NCI-H524 (cell line): Measurements from ENCODE around the gene NHLRC1.

ENCODE experiments used
- DNase-seq, 2 experiments: peaks; one replicate each; lab custom pipeline; 2025; lab: John Stamatoyannopoulos, UW

NHLRC1 gene

DNA sequence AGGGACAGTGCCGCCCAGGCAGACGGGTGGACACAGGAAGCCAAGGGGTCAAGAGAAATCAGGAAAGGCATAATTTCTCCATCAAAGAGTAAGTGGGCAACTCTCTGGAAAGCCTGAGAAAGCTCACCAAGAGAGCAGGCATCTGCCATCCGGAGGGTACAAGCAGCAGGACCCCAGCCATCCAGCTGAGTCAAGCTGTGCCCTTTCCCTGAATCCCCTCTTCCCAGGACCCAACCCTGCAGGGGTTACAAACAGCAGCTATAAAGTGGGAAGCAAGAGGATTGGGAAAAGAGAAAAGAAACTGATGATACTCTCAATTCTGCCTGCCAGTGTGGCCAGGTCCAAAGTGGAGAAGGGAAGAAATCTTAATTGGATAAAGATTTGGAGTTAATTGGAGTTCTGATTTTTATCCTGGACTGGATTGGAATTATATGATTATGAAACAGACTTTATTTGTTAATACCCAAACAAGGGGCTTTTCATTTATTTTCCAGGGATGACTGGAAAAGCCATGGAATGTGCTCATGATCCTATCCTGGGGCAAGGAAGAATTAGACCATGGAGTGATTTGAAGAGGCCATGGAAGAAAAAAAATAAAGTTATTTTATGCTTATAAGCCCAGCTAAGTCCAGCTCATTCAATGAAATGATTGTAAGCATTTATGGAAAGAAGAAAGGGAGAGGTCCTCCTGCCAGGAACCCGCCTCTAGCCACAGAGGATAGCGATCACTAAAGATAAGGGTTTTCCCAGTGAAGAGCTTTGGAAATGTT lies 34.9 kb downstream of the NHLRC1 start:
- no peak for DNase-seq

- no peak for DNase-seq
These were observed 41.3 kb downstream of the NHLRC1 start for GRCh38 chr6:18081025-18081668.

DNA sequence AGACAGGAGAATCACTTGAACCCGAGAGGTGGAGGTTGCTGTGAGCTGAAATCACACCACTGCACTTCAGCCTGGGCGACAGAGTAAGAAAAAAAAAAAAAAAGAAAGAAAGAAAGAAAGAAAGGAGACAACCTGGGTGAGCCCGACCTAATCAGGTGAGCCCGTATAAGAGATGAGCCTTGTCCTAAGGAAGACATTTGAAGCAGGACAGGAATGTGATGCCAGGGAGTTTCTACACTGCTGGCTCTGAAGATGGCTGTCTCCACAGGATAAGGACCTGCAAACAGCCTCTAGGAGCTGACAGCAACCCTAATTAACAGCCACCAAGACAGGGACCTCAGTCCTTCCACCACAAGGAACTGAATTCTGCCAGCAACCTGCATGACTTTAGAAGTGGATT lies 41.9 kb downstream of the NHLRC1 start:
- DNase-seq, result no peak

DNA sequence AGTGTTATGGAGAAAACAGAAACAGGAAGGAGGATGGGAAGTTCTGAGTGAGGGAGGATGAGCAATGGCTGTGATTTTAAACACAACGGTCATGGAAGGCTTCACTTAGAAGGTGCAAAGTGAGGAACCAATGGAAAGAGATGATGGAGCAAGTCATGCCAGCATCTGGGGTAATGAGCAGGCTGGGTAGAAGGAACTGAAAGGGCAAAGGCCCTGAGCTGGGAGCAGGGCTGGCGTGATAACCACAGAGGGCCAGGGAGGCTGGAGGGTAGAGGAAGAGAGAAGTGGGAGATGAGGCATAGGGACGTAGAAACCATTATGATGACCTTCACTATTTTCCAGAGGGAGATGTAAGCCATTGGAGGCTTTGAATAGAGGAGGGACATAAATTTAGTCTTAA lies 43.6 kb downstream of the NHLRC1 start:
- DNase-seq, result no peak

DNA sequence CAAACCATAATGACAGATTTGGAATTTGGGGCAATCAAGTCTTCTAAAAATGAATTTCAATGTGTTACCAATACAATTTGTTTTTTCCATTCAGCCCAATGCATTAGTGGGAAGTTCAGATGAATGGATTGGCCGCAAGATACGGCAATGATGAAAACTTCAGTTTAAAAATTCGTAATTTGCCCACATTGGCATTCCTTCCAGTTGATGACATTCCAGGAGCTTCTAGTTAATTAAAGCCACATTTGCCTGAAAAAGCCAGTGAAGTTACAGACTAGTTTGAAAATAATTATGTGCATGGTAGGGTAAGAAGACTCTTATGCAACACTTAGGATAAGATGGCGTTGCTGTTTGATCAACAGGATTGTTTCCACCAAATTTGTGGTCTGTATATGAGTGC lies 46.2 kb downstream of the NHLRC1 start:
- no peak for DNase-seq

GRCh38 chr6:18072841-18073240 lies 49.6 kb downstream of the NHLRC1 start:
- no peak for DNase-seq

GRCh38 chr6:18070486-18070885 lies 52.0 kb downstream of the NHLRC1 start:
- DNase-seq, result no peak
